ENCODE data around the gene OMG.
"Not testable (repeated sequence)": the region's sequence is repeated elsewhere in the genome, so short reads cannot be mapped to it uniquely, and the experiment has no call there.

Gene OMG

GRCh38 chr17:31262923-31263322 is 34.1 kb downstream of the OMG start:
- DNase-seq (ENCODE audit: low spot score), result not testable (repeated sequence)

DNA sequence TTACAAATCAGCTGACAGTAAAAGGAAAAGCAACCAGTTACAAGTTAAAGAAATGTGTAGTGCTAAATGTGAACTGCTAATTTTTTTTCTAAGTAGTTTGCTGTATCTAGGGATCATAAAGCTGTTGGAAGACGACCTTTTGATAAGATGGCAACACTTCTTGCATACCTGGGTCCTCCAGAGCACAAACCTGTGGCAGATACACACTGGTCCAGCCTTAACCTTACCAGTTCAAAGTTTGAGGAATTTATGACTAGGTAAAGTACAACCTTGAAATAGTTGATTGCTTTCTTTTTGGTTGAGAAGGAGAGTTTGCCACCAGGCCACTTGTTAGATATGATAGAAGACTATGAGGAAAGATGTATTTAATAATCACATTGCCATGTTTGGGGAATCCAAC is 35.4 kb downstream of the OMG start:
- no peak for DNase-seq (ENCODE audit: low spot score)

DNA sequence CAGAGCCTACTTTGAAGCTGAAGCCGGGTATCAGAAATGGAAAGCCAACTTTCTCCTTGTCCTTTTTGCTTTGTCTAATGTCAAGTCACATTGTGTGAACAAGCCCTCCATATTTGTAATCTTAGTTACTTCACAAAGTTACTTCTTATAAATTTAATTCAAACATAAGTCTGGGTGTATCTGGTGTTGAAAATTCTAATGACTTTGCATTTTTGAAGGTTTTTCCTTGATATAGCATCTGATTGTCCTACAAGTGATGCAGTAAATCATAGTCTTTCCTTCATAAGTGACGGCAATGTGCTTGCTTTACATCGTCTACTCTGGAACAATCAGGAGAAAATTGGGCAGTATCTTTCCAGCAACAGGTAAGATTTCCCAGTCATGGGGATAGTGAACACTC is 36.9 kb downstream of the OMG start:
- no peak for DNase-seq (ENCODE audit: low spot score)

GRCh38 chr17:31256936-31257335 is 40.1 kb downstream of the OMG start:
- no peak for DNase-seq (ENCODE audit: low spot score)

- no peak for DNase-seq (ENCODE audit: low spot score)
Observed at GRCh38 chr17:31254654-31255053, 42.4 kb downstream of the OMG start.

- no peak for DNase-seq (ENCODE audit: low spot score)
Observed at GRCh38 chr17:31252741-31253140, 44.3 kb downstream of the OMG start.

- DNase-seq (ENCODE audit: low spot score), result no peak
Observed at GRCh38 chr17:31251970-31252328, 45.1 kb downstream of the OMG start.

- DNase-seq (ENCODE audit: low spot score), result no peak
Observed at GRCh38 chr17:31251105-31251969, 45.7 kb downstream of the OMG start.

DNA sequence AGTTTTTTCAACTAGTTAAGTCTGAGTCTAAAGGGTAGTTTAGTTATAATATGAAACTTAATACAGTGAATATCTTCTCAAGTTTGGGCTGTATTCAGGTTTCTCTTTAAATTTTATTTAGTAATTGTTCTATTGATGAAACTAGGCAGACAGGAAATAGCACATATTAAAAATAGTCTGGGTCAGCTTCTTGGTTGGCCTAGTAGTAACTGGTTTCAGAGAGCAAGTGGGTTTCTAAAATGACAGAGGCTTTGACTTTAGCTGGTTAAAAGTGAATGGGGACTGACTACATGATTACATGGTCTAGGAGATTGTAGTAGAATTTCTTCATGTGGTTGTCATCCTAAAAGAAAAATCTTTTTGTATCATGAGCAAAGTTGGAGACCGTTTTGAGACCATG is 46.8 kb downstream of the OMG start:
- no peak for DNase-seq (ENCODE audit: low spot score)

GRCh38 chr17:31249835-31250141 is 47.3 kb downstream of the OMG start:
- no peak for DNase-seq (ENCODE audit: low spot score)

GRCh38 chr17:31248986-31249834 is 47.8 kb downstream of the OMG start:
- DNase-seq (ENCODE audit: low spot score), result no peak
